Stimulated activated effector memory CD8-positive, alpha-beta T cell treated with anti-CD3 and anti-CD28 coated beads, Interleukin-12 subunit alpha, Interleukin-12 subunit beta, amount 100 ng/mL, for 72 hours (primary cell): ENCODE results near the gene MUC5B.
"Not testable (repeated sequence)": the region's sequence is repeated elsewhere in the genome, so short reads cannot be mapped to it uniquely, and the experiment has no call there.

ENCODE experiments used
- ATAC-seq: fragments of 150-1000 bp; cut with Tn5 transposase; 2 replicates; pipeline ENCODE4 v1.10.0; 2021
- DNase-seq, 2 donors: peaks; one replicate each; pipeline ENCODE4 v3.0.0; 2021 to 2022; ENCODE audit warnings: low spot score in 2 of 2
- H3K27ac Mint-ChIP-seq: one replicate; pipeline ENCODE4 v1.8.0; 2022; ENCODE audit warnings: mild to moderate bottlenecking, mixed read lengths
- H3K36me3 Mint-ChIP-seq: one replicate; pipeline ENCODE4 v1.8.0; 2022; ENCODE audit warnings: mild to moderate bottlenecking, mixed read lengths
- H3K4me1 Mint-ChIP-seq: one replicate; pipeline ENCODE4 v1.8.0; 2022; ENCODE audit warnings: mixed read lengths
- H3K4me3 Mint-ChIP-seq: one replicate; pipeline ENCODE4 v1.8.0; 2022; ENCODE audit warnings: mild to moderate bottlenecking, mixed read lengths
- H3K9me3 Mint-ChIP-seq: one replicate; pipeline ENCODE4 v1.8.0; 2022; ENCODE audit warnings: mixed read lengths

The MUC5B gene

DNA sequence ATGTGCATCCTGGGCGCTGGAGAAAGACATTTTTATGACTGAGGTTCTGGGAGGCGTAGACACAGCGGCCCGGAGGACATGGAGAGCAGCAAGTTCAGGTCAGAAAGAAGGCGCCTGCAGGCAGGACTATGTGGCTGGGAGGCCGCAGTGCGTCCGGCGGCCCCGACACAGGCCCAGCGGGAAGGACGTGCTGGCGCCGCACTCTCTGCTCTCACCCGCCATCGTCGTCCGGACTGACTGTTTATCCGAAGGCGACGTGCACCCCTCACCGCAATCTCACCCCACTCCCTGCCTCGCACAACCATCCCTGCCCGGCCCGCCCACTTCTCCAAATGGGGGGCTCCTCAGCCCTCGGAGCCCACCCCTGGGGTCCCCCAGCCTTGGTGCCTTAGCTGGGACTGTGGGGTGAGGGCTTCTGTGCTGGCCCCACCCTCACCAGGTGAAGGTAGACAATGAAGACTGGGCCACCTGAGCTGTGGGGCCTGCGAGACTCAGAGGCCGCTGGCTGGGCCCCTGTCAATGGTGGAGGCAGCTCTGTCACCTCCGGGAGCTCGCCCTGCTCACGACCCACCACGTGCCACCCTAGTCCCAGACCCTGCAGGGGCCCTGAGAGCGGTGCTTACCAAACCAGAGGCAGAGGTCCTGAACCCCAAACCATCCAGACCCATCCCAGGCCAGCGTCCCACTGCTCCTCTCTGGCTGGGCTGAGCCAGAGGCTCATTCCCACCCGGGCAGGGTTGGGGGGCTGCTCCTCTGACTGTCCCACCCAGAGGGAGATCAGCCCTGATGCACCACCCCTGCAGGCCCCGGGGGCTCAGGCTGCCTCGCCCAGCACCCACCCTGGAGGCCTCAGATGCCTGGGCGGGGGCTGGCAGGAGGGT lies 16.2 kb upstream of the MUC5B start:
- DNase-seq (no peak), ATAC-seq (no peak)
- peaks cover 7% of the 10 kb centered on the region for H3K9me3 Mint-ChIP-seq
- H3K4me1 Mint-ChIP-seq, result no peaks in the 10 kb centered on the region
- H3K4me3 Mint-ChIP-seq, result no peak overlapping the region
- no peak overlapping the region for H3K27ac Mint-ChIP-seq
- H3K36me3 Mint-ChIP-seq, result no peaks in the 10 kb centered on the region

DNA sequence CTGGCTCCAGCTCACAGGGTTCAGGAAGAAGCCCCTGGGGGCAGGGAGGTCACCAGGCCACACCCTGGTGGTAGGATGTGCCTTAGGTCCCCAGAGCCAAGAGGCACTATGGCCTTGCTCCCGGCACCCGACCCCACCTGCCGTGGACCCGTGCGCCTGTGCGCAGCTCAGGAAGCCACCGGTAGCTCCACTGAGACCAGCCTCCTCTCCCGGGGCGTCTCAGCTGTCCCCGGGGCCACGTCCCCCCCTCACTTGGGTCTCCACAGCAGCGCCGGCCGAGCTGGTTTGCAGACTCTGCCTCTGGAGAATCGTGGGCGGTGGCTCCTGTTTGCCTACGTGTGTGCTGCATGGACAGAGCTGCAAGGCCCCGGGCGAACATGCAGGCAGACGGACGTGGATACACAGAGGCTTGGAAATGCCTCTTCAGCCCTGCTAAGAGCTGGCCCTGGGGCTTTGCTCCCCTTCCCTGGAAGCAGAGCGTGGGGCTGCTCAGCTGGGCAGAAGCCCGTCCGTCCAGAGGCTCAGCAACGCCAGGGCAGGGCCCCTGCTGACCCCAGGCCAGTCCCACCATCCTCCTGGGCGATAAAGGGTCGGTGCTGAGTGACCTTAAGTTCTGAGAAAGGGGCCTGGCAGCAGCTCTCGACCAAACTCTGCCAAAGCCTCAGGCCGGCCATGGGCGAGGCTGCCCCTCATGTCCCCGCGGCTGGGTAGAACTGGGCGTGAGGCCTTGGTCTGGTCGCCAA lies 15.3 kb upstream of the MUC5B start:
- no peak overlapping the region for H3K4me3 Mint-ChIP-seq
- DNase-seq, result no peak
- ATAC-seq, result no peak
- no peaks in the 10 kb centered on the region for H3K36me3 Mint-ChIP-seq
- H3K27ac Mint-ChIP-seq, result no peak overlapping the region
- H3K9me3 Mint-ChIP-seq, result peaks cover 13% of the 10 kb centered on the region
- H3K4me1 Mint-ChIP-seq, result no peaks in the 10 kb centered on the region

DNA sequence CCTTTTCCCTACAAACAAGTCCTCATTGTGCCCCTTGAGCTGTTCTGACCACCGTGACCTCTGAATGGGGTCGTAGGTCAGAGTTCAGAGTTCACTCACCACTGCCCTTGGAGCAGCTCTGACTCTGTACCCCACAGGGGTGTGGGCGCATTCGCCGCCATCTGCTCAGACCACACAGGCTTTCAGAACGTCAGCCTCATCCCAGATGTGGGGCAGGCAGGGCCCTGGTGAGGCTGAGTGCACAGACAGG lies 14.8 kb upstream of the MUC5B start:
- H3K9me3 Mint-ChIP-seq, result peaks cover 13% of the 10 kb centered on the region
- no peak overlapping the region for H3K4me3 Mint-ChIP-seq
- H3K4me1 Mint-ChIP-seq, result no peaks in the 10 kb centered on the region
- no peak overlapping the region for H3K27ac Mint-ChIP-seq
- ATAC-seq, result no peak
- no peak for DNase-seq
- H3K36me3 Mint-ChIP-seq, result no peaks in the 10 kb centered on the region

DNA sequence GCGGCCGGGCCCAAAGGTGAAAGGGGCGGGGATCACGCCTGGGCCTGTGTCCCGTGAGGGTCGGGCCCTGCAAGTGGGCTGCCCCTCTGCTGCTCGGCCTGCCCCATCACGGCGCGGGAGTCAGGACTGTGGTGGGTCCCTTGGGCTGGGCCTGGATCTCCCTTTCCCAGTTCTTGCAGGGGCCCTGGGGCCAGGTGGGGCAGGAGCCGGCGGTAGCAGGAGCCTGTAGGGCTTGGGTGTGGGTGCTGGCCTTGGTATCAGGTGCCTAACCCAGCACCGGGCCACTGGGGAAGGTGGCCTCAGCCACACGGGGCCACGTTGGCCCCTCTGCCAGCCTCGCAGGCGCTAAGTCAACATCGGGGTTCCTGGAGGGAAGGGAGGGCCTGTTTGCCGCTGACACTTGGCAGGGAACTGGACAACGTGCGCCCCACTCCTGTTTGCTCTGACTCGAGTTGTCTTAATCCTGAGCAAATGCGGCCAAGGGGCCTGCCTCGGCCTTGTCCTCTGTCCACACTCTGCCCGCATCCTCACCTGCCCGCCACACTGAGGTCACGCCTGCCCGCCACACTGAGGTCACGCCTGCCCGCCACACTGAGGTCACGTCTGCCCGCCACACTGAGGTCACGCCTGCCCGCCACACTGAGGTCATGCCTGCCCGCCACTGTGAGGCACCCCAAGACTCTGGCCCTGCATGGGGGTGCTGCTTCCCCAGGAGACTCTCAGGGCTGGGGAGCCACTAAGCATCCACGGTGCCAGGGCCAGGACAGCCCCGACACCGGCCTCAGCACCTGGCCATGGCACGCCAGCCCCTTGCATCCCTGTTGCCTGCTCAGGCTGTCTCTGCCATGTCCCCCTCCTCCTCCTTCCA lies 14.2 kb upstream of the MUC5B start:
- no peak overlapping the region for H3K4me3 Mint-ChIP-seq
- DNase-seq (no peak), ATAC-seq (no peak)
- peaks cover 13% of the 10 kb centered on the region for H3K9me3 Mint-ChIP-seq
- H3K27ac Mint-ChIP-seq, result no peak overlapping the region
- no peaks in the 10 kb centered on the region for H3K4me1 Mint-ChIP-seq
- H3K36me3 Mint-ChIP-seq, result no peaks in the 10 kb centered on the region

DNA sequence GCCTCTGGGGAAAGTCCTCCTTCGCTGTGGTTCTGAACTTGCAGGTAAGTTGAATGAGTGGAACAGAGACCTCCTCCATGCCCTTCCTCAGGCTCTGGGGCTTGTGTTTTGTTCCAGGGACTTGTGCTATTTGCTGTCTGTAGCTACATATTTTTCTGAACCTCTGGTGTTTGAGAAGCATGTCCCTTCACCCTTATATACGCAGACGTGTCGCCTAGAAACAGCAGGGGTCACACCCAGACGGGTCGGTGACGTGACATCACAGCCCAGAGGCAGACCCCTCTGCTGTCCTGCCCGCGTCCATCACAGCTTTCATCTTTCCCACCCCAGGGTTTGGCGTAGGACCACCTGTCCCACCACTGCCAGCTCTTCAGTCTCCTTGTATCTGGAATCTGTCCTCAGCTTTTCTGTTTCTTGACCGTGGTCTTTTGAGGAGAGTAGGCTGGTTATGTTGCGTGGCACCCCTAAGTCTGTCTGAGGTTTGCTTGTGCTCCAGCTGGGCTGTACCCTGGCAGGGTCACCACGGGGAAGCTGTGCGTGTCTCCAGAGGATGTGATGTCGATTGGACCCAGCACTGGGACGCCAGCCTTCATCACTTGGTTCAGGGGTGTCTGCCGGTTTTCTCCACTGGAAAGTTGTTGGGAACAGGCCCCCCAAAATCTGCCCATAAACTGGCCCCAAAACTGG lies 13.4 kb upstream of the MUC5B start:
- Mint-ChIP-seq H3K9me3 (peaks cover 13% of the 10 kb centered on the region), H3K4me3 (no peak overlapping the region), H3K27ac (no peak overlapping the region), H3K36me3 (no peaks in the 10 kb centered on the region), H3K4me1 (no peaks in the 10 kb centered on the region)
- no peak for ATAC-seq
- DNase-seq, result no peak

DNA sequence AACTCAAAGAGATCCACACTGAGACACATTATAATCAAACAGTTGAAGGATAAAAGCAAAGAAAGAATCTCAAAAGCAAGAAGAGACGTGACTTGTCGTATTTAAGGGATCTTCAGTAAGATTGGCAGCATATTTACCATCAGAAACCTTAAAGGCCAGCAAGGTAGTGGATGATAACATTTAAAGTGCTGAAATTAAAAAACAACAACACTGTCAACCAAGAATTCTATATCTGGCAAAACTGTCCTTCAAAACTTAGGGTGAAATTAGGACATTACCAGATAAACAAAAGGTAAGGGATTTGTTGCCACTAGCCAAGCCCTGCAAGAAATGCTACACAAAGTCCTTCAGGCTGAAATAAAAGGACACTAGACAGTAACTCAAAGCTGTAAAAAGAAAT lies 11.0 kb upstream of the MUC5B start:
- DNase-seq (no peak), ATAC-seq (no peak)
- Mint-ChIP-seq H3K4me3 (no peak overlapping the region), H3K27ac (no peak overlapping the region), H3K9me3 (peaks cover 13% of the 10 kb centered on the region), H3K36me3 (no peaks in the 10 kb centered on the region), H3K4me1 (no peaks in the 10 kb centered on the region)

DNA sequence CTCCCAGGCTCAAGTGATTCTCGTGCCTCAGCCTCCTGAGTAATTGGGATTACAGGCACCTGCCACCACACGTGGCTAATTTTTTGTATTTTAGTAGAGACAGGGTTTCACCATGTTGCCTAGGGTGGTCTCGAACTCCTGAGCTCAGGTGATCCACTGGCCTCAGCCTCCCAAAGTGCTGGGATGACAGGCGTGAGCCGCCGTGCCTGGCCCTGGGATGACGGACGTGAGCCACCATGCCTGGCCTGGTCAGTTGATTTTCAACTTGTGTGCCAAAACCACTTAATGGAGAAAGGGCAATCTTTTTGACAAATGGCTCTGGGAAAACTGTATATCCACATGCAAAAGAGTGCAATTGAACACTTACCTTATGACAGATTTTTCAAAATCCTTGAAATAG lies 7.0 kb upstream of the MUC5B start:
- H3K4me1 Mint-ChIP-seq, ATAC-seq, DNase-seq, H3K4me3 Mint-ChIP-seq, H3K9me3 Mint-ChIP-seq, H3K36me3 Mint-ChIP-seq, H3K27ac Mint-ChIP-seq: not testable (repeated sequence)

DNA sequence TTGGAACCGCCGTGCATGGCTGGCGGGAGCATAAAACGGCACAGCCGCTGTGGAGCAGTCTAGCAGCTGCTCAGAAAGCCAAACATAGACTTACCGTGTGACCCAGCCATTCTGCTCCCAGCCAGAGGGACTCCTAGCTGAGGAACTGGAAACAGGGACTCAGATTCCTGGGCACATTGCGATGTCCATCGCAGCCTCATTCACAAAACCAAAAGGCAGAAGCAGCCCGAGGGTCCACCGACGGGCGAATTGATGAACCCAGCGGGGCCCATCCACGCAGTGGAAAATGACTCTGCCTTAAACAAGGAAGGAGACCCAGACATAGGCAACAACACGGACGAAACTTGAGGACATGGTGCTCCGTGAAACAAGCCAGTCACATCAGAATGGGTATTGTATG lies 5.7 kb upstream of the MUC5B start:
- Mint-ChIP-seq H3K4me1 (peaks cover 5% of the 10 kb centered on the region), H3K36me3 (no peaks in the 10 kb centered on the region), H3K9me3 (peaks cover 4% of the 10 kb centered on the region), H3K27ac (no peak overlapping the region), H3K4me3 (no peak overlapping the region)
- ATAC-seq (no peak), DNase-seq (no peak)

DNA sequence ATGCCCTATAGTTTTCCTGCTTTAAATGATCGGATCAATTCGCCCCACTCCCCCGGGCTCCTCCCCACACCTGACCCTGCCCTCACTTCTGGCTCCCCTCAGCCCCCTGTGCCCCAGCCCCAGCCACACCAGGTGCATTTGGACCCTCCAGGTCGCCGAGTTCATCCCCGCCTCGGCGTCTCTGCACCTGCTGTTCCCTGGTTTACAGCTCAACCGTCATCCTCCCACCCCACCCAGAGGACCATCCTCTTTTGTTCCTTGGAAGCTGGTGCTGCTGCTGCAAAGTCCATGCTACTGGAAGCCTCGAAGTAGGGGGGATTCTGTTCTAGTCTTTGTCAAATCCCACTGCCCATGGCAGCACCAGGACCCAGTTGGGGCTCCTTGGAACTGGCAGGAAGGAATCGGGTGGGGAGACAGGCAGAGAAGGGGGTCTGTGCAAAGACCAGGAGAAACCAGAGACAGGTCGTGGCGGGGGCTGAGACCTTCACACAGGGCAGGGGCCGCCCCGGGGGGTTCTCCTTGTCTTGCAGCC lies 4.5 kb upstream of the MUC5B start:
- peaks cover 5% of the 10 kb centered on the region for H3K4me1 Mint-ChIP-seq
- no peak overlapping the region for H3K27ac Mint-ChIP-seq
- DNase-seq (no peak), ATAC-seq (no peak)
- no peaks in the 10 kb centered on the region for H3K9me3 Mint-ChIP-seq
- no peaks in the 10 kb centered on the region for H3K36me3 Mint-ChIP-seq
- H3K4me3 Mint-ChIP-seq, result no peak overlapping the region

DNA sequence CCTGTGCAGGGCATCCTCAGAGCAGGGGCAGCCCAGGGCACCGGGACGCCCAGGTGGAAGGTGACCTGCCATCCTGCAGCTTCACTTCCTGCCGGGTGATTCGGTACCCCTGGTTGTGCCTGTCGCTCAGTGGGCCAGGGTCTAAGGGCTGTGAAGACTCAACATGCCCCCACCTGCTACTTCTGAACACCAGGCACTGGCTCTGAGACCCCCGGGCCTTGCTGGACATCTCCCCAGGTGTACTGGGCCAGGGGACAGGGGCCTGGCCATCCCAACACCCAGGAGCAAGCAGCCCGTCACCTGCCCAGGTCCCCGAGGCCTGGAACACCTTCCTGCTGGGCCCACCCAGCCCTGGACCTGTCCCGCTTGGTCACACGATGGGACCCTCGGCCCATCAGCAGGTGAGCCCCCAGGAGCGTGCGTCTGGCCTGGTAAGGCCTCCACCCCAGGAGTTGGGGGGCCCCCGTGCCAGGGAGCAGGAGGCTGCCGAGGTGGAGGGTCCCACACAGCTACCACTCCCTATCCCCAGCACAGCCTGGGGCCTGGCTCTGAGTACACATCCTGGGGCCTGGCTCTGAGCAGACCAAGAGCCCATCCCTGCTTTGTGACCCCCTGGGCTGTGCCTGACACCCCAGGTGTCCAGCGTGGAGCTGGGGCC lies 3.9 kb upstream of the MUC5B start:
- H3K27ac Mint-ChIP-seq, result no peak overlapping the region
- H3K9me3 Mint-ChIP-seq, result no peaks in the 10 kb centered on the region
- ATAC-seq, result no peak
- H3K36me3 Mint-ChIP-seq, result no peaks in the 10 kb centered on the region
- peaks cover 5% of the 10 kb centered on the region for H3K4me1 Mint-ChIP-seq
- no peak for DNase-seq
- H3K4me3 Mint-ChIP-seq, result no peak overlapping the region

DNA sequence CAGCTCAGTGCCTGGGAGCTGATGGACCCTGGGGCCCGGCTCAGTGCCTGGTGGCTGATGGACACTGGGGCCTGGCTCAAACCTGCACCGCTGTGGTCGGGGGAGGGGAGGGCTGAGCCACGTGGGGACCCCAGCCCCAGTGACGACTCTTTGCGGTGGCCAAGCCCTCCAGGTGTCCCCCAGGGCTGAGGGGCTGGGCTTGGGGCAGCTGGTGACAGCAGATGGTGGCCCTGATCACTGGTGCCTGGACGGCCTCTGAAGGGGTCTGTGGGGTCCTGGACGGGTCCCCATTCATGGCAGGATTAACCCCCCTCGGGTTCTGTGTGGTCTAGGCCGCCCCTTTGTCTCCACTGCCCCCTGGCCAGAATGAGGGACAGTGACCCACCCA lies 3.4 kb upstream of the MUC5B start:
- no peak overlapping the region for H3K27ac Mint-ChIP-seq
- H3K9me3 Mint-ChIP-seq, result no peaks in the 10 kb centered on the region
- no peak for DNase-seq
- no peak for ATAC-seq
- H3K4me3 Mint-ChIP-seq, result no peak overlapping the region
- H3K4me1 Mint-ChIP-seq, result peaks cover 5% of the 10 kb centered on the region
- H3K36me3 Mint-ChIP-seq, result no peaks in the 10 kb centered on the region

DNA sequence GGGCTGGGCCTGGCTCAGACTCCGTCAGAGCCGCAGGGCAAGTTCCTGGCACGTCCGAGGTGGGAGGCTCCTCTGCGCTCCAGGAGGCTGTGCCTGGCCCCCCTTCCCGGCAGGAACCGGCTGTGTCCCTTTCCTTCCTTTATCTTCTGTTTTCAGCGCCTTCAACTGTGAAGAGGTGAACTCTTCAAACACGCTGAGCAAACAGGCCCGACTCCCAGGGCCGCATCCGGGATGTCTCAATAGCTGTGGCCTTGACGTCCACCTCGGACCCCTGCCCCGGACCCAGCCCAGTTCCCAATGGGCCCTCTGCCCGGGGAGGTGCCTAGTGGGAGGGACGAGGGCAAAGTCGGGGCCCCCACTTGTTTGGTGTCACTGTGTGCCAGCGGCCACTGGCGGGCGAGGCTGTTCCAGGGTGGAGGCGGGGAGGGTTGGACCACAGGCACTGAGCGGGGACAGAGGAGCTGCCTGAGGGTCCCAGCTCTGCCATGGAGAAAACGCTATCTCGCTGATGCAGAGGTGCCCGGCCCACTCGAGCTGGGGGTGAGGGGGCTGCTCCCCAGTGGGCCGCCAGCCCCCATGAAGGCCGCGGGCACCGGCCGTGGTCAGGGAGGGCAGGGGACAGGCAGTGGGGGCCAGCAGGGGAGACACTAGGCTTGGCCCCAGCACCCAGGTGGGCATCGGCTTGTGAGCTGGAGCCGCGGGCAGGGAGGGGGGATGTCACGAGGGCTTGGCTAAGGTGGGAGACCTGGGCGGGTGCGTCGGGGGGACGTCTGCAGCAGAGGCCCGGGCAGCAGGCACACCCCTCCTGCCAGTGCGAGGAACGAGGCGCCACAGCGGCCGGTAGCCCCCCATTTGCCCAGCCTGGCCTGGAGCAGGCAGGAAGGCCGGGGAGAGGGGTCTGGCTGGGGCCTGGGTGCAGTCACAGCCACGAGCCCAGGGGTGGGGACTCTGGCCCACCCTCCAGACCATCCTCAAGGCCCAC lies 2.7 kb upstream of the MUC5B start:
- peaks cover 5% of the 10 kb centered on the region for H3K4me1 Mint-ChIP-seq
- H3K9me3 Mint-ChIP-seq, result no peaks in the 10 kb centered on the region
- H3K36me3 Mint-ChIP-seq, result no peaks in the 10 kb centered on the region
- ATAC-seq (no peak), DNase-seq (no peak)
- H3K4me3 Mint-ChIP-seq, result no peak overlapping the region
- no peak overlapping the region for H3K27ac Mint-ChIP-seq

DNA sequence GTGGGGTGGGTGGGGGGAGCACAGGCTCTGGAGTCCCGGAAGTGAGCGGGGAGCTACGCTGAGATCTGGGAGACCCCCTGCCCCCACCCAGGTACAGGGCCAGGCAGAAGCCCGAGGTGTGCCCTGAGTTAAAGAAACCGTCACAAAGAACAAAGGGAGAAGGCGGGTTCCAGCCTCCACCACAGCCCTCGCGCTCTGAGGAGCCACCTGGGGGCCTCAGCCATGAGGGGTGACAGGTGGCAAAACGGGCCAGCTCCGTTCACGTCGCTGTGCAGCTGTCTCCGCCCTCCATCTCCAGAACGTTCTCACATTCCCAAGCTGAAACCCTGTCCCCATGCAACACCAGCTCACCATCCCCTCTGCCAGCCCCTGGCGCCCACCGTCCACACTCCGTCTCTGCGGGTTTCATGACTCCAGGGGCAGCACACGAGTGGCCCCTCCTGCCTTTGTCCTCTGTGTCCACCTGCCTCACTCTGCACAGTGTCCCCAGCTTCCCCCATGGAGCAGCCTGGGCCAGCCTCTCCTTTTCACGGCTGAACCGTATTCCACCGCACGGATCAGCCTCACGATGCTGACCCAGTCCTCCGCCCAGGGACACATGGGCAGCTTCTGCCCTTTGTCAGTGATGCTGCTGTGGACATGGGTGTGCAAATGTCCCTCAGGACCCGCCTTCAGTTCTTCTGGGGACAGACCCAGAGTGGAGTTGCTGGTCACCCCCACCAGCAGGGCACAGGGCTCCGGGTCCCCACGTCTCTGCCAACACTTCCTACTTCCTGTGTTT lies 1.7 kb upstream of the MUC5B start:
- no peak overlapping the region for H3K27ac Mint-ChIP-seq
- peaks cover 5% of the 10 kb centered on the region for H3K4me1 Mint-ChIP-seq
- DNase-seq (no peak), ATAC-seq (no peak)
- H3K4me3 Mint-ChIP-seq, result no peak overlapping the region
- H3K9me3 Mint-ChIP-seq, result no peaks in the 10 kb centered on the region
- no peaks in the 10 kb centered on the region for H3K36me3 Mint-ChIP-seq
